Measurements from ENCODE around the gene TMEM219. TPM values are rescaled to one million over a fixed set of nuclear protein-coding genes. Genes with fewer than 3 reads are reported as not detected.

TMEM219 gene
- polyA plus RNA-seq, 1 of the 3 experiments (the other 2 are of a cell fraction) = 101 TPM

GRCh38 chr16:29989111-29989858, 27.4 kb downstream of the TMEM219 start:
- no peak overlapping the region for H2AFZ ChIP-seq (ENCODE audit: low read depth)
- no peaks in the 10 kb centered on the region for H4K20me1 ChIP-seq (ENCODE audit: insufficient read depth)
- no peaks in the 10 kb centered on the region for H3K27me3 ChIP-seq (ENCODE audit: insufficient read depth)
- no peaks in the 10 kb centered on the region for H3K9me2 ChIP-seq
- H3K4me2 ChIP-seq = no peak overlapping the region
- POLR2A ChIA-PET = interaction anchor here (0.5 to 1.4 kb wide), 2 partner anchors 16 to 52 kb away, joined by 3 to 4 read pairs; partner anchors contain the start of gene TAOK2
- no peak for DNase-seq
- no peak overlapping the region for H3K27ac ChIP-seq (ENCODE audit: low read depth in 2 of 2, low read length in 1 of 2)
- H3K4me3 ChIP-seq (ENCODE audit: low read depth in 2 of 2, low read length in 1 of 2) = no peak overlapping the region
- CTCF ChIA-PET = interaction anchor here (1.3 kb wide), 1 partner anchor 14 kb away, joined by 3 read pairs; no protein-coding TSS in a partner anchor
- TF ChIP-seq YY1 (IDR thresholded peaks at IDR 0.05; ENCODE audit: low read depth) (no peak), RAD21 (IDR thresholded peaks at IDR 0.05; ENCODE audit: low read length) (no peak), TEAD4 (IDR thresholded peaks at IDR 0.05; ENCODE audit: borderline replicate concordance, insufficient read depth) (no peak), SMC3 (IDR thresholded peaks at IDR 0.05; ENCODE audit: low read depth, low read length) (no peak), NFIC (IDR thresholded peaks at IDR 0.05; ENCODE audit: borderline replicate concordance) (no peak), MXI1 (IDR thresholded peaks at IDR 0.05; ENCODE audit: low read depth, low read length) (no peak), SIN3A (IDR thresholded peaks at IDR 0.05; ENCODE audit: borderline replicate concordance, low read depth, low read length) (no peak), NRF1 (IDR thresholded peaks at IDR 0.05; ENCODE audit: low read depth, low read length) (no peak), PBX3 (IDR thresholded peaks at IDR 0.05) (no peak), ELF1 (IDR thresholded peaks at IDR 0.05) (no peak), EZH2phosphoT487 (IDR thresholded peaks at IDR 0.05; ENCODE audit: borderline replicate concordance, low read depth) (no peak), MEF2A (IDR thresholded peaks at IDR 0.05; ENCODE audit: borderline replicate concordance, low read depth) (no peak), RCOR1 (IDR thresholded peaks at IDR 0.05; ENCODE audit: low read length) (no peak), TCF12 (IDR thresholded peaks at IDR 0.05) (no peak), FOXM1 (IDR thresholded peaks at IDR 0.05; ENCODE audit: low read depth) (no peak), TAF1 (IDR thresholded peaks at IDR 0.05; ENCODE audit: borderline replicate concordance, low read depth, low read length) (no peak)
- TF ChIP-seq, protein P1, sequence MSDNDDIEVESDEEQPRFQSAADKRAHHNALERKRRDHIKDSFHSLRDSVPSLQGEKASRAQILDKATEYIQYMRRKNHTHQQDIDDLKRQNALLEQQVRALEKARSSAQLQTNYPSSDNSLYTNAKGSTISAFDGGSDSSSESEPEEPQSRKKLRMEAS (IDR thresholded peaks at IDR 0.05; ENCODE audit: low read depth) = no peak
- peaks cover 9% of the 10 kb centered on the region for H3F3A ChIP-seq (replicated peaks; ENCODE audit: insufficient read depth)
- no peaks in the 10 kb centered on the region for H3K4me1 ChIP-seq (ENCODE audit: control insufficient read depth in 1 of 2, insufficient read depth in 2 of 2, low read depth in 1 of 2, low read length in 1 of 2)
- no peaks in the 10 kb centered on the region for H3K9me3 ChIP-seq
- no peaks in the 10 kb centered on the region for H3K79me2 ChIP-seq (ENCODE audit: insufficient read depth)
- peaks cover 8 to 90% of the 10 kb centered on the region in 2 experiments for H3K36me3 ChIP-seq (replicated peaks in 1 of 2; ENCODE audit: control insufficient read depth in 1 of 2, insufficient read depth in 2 of 2, low read length in 1 of 2)
- no peak overlapping the region for H3K9ac ChIP-seq
- 93% methylated on average over 23 of the region's 23 CpGs for WGBS (ENCODE audit: low lambda C conversion rate)

DNA sequence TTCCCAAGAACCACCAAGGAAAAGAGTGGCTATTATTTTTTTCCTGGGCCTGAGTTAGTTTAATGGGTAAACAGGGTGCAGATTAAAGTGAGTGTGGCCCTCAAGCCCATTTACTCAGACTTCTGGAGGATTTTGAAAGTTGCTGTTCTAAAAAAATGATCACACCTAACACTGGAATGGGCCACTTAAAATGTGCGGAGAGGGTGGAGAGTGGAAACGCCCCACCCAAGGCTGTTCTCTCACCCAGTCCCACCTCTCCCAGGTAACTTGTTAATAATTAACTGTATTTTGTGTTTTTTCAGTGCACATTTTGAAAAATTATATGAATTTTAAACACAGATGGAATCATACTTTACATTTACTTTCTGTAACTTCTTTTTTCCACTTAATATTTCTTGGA, 28.2 kb downstream of the TMEM219 start:
- no peaks in the 10 kb centered on the region for H4K20me1 ChIP-seq (ENCODE audit: insufficient read depth)
- H3K79me2 ChIP-seq (ENCODE audit: insufficient read depth) = no peaks in the 10 kb centered on the region
- no peaks in the 10 kb centered on the region for H3K9me2 ChIP-seq
- DNase-seq = no peak
- POLR2A ChIA-PET = interaction anchor here (0.5 to 1.4 kb wide), 2 partner anchors 17 to 52 kb away, joined by 3 to 4 read pairs; partner anchors contain the start of gene TAOK2
- H2AFZ ChIP-seq (ENCODE audit: low read depth) = no peak overlapping the region
- no peak overlapping the region for H3K9ac ChIP-seq
- no peak overlapping the region for H3K27ac ChIP-seq (ENCODE audit: low read depth in 2 of 2, low read length in 1 of 2)
- H3K4me3 ChIP-seq (ENCODE audit: low read depth in 2 of 2, low read length in 1 of 2) = no peak overlapping the region
- peaks cover 4 to 83% of the 10 kb centered on the region in 2 experiments for H3K36me3 ChIP-seq (replicated peaks in 1 of 2; ENCODE audit: control insufficient read depth in 1 of 2, insufficient read depth in 2 of 2, low read length in 1 of 2)
- no peak overlapping the region for H3K4me2 ChIP-seq
- 93% methylated on average over 2 of the region's 2 CpGs for WGBS (ENCODE audit: low lambda C conversion rate)
- H3K9me3 ChIP-seq = no peaks in the 10 kb centered on the region
- peaks cover 10% of the 10 kb centered on the region for H3F3A ChIP-seq (replicated peaks; ENCODE audit: insufficient read depth)
- CTCF ChIA-PET = interaction anchor here (1.3 kb wide), 1 partner anchor 15 kb away, joined by 3 read pairs; no protein-coding TSS in a partner anchor
- no peak for TF ChIP-seq CTCF (IDR thresholded peaks at IDR 0.05)
- no peak for TF ChIP-seq NRF1 (IDR thresholded peaks at IDR 0.05; ENCODE audit: low read depth, low read length)
- no peak for TF ChIP-seq JUND (IDR thresholded peaks at IDR 0.05)
- TF ChIP-seq FOXJ3 (CRISPR knock-in tag; IDR thresholded peaks at IDR 0.05) = no peak
- TF ChIP-seq TCF12 (IDR thresholded peaks at IDR 0.05) = no peak
- H3K27me3 ChIP-seq (ENCODE audit: insufficient read depth) = no peaks in the 10 kb centered on the region
- peaks cover 0 to 7% of the 10 kb centered on the region in 2 experiments; a peak in 1 of 4 replicates for H3K4me1 ChIP-seq (ENCODE audit: control insufficient read depth in 1 of 2, insufficient read depth in 2 of 2, low read depth in 1 of 2, low read length in 1 of 2)

Data from SK-N-SH (cell line).